K562 (cell line): ENCODE measurements around the gene USF2. TPM values are rescaled to one million over a fixed set of nuclear protein-coding genes. Genes with fewer than 3 reads are reported as not detected.

ENCODE experiments used
- BCL6 ChIP-seq: fragments of 250-450 bp; sonication (Bioruptor Pico); IDR thresholded peaks from 2 replicates; pipeline ENCODE4 v1.4.0; 2020
- BRCA1 ChIP-seq, 2 experiments: fragments of 450-650 bp in 1 of 2; sonication (generic) in 1 of 2; formaldehyde crosslinking in 1 of 2; IDR thresholded peaks; 2 replicates each; pipeline versions ENCODE4 v1.5.0 to v1.6.1; 2017 to 2020; ENCODE audit warnings: mild to moderate bottlenecking in 1 of 2, missing genetic modification reagents in 1 of 2
- EP300 ChIP-seq: IDR thresholded peaks from 2 replicates; pipeline ENCODE4 v1.6.1; 2012; ENCODE audit warnings: low read length, improper control_type of control experiment
- HDAC8 ChIP-seq: fragments of 450-650 bp; IDR thresholded peaks from 2 replicates; pipeline ENCODE4 v1.6.1; 2016; ENCODE audit warnings: mild to moderate bottlenecking, missing genetic modification characterization, moderate library complexity, missing compliant biosample characterization
- IRF2 ChIP-seq: sonication (generic); formaldehyde crosslinking; IDR thresholded peaks from 2 replicates; pipeline ENCODE4 v1.8.1; 2022; ENCODE audit warnings: mild to moderate bottlenecking, missing genetic modification reagents
- KLF16 ChIP-seq: IDR thresholded peaks from 2 replicates; pipeline ENCODE4 v1.6.1; 2016; ENCODE audit warnings: antibody characterized with exemption
- MAFF ChIP-seq: IDR thresholded peaks from 2 replicates; pipeline ENCODE4 v1.6.1; 2012; ENCODE audit warnings: low read length, improper control_type of control experiment
- NFE2 ChIP-seq: IDR thresholded peaks from 2 replicates; pipeline ENCODE4 v1.6.1; 2014; ENCODE audit warnings: antibody characterized with exemption, low read depth
- NFXL1 ChIP-seq: fragments of 450-650 bp; formaldehyde crosslinking; IDR thresholded peaks from 2 replicates; pipeline ENCODE4 v1.4.0; 2021; ENCODE audit warnings: mild to moderate bottlenecking
- POLR2B ChIP-seq: fragments of 450-650 bp; IDR thresholded peaks from 2 replicates; pipeline ENCODE4 v1.6.1; 2018; ENCODE audit warnings: low read depth; ENCODE audit not compliant: partially characterized antibody
- RAD51 ChIP-seq: fragments of 450-650 bp; IDR thresholded peaks from 2 replicates; pipeline ENCODE4 v1.7.1; 2016; ENCODE audit warnings: low read depth, mild to moderate bottlenecking, borderline replicate concordance
- RBM25 ChIP-seq: fragments of 200-400 bp; formaldehyde crosslinking; IDR thresholded peaks from 2 replicates; pipeline ENCODE4 v1.6.1; 2018; ENCODE audit warnings: low read length, low read depth, moderate library complexity; ENCODE audit not compliant: severe bottlenecking
- SRSF9 ChIP-seq: fragments of 200-400 bp; formaldehyde crosslinking; IDR thresholded peaks from 2 replicates; pipeline ENCODE4 v1.6.1; 2017; ENCODE audit warnings: low read depth, low read length, borderline replicate concordance
- TCF3 ChIP-seq: sonication (generic); formaldehyde crosslinking; IDR thresholded peaks from 2 replicates; pipeline ENCODE4 v1.4.0; 2020; ENCODE audit warnings: mild to moderate bottlenecking, missing genetic modification reagents
- XRCC5 ChIP-seq: fragments of 200-400 bp; formaldehyde crosslinking; IDR thresholded peaks from 2 replicates; pipeline ENCODE4 v1.6.1; 2017; ENCODE audit warnings: low read depth, mild to moderate bottlenecking, low read length
- ZNF174 ChIP-seq: fragments of 250-450 bp; sonication (Bioruptor Pico); IDR thresholded peaks from 2 replicates; pipeline ENCODE4 v1.4.0; 2020; ENCODE audit warnings: mild to moderate bottlenecking
- ZNF197 ChIP-seq: fragments of 200-800 bp; sonication (Bioruptor generic); IDR thresholded peaks from 2 replicates; pipeline ENCODE4 v1.6.1; 2016; ENCODE audit warnings: low read depth, missing genetic modification characterization, missing compliant biosample characterization
- ZNF586 ChIP-seq: fragments of 450-650 bp; formaldehyde crosslinking; conservative IDR thresholded peaks from 2 replicates; pipeline ENCODE4 v1.4.0; 2020; ENCODE audit warnings: mild to moderate bottlenecking, moderate library complexity
- ZNF785 ChIP-seq: fragments of 250-450 bp; sonication (Bioruptor Pico); IDR thresholded peaks from 2 replicates; pipeline ENCODE4 v1.4.0; 2020; ENCODE audit warnings: mild to moderate bottlenecking
- polyA plus RNA-seq, 8 experiments: library from polyadenylated mRNA; depleted of rRNA in 4 of 8; stranded (reverse) in 5 of 8; unstranded in 3 of 8; fragments of >200 nt; fragmentation: Nextera tagmentation in 2 of 8; fragmentation: Illumina TruSeq in 1 of 8; extraction: Ambion mirVana in 2 of 8; extraction: Trizol in 1 of 8; gene quantifications; 2 replicates each; pipeline versions ENCODE4 v1.2.1 to v1.2.3, GENCODE V29; 2011 to 2014; ENCODE audit warnings: inconsistent platforms in 1 of 8, missing spikeins in 1 of 8
- total RNA-seq, 7 experiments: library from RNA; depleted of rRNA in 6 of 7; stranded (reverse); fragments of >200 nt in 6 of 7; fragmentation: Illumina TruSeq in 2 of 7; extraction: Trizol in 2 of 7; gene quantifications; 2 replicates each; pipeline versions ENCODE4 v1.2.1 to v1.2.3, GENCODE V29; 2011 to 2021; ENCODE audit warnings: low replicate concordance in 1 of 7
- TF ChIP-seq, protein P1 (sequence below), 2 experiments: fragments of 450-650 bp; conservative IDR thresholded peaks; 2 replicates each; pipeline ENCODE4 v1.6.1; 2017; ENCODE audit warnings: mild to moderate bottlenecking in 2 of 2, moderate library complexity in 2 of 2
- TF ChIP-seq, protein P2 (sequence below): fragments of 250-450 bp; sonication (Bioruptor Pico); IDR thresholded peaks from 2 replicates; pipeline ENCODE4 v1.5.0; 2020; ENCODE audit warnings: mild to moderate bottlenecking, borderline replicate concordance
- TF ChIP-seq, protein P3 (sequence below): sonication (generic); formaldehyde crosslinking; IDR thresholded peaks from 2 replicates; pipeline ENCODE4 v1.8.0; 2022; ENCODE audit warnings: missing genetic modification reagents, mild to moderate bottlenecking, moderate library complexity, borderline replicate concordance
- TF ChIP-seq, protein P4 (sequence below): fragments of 250-450 bp; sonication (Bioruptor Pico); IDR thresholded peaks from 2 replicates; pipeline ENCODE4 v1.5.0; 2022; ENCODE audit warnings: mild to moderate bottlenecking

The USF2 gene
- total and polyA plus RNA-seq, 9 of the 15 experiments (the other 6 are each of a cell fraction or from before 2014, with no cell fraction given): 0.27 to 93.7 (median 58.4) TPM

DNA sequence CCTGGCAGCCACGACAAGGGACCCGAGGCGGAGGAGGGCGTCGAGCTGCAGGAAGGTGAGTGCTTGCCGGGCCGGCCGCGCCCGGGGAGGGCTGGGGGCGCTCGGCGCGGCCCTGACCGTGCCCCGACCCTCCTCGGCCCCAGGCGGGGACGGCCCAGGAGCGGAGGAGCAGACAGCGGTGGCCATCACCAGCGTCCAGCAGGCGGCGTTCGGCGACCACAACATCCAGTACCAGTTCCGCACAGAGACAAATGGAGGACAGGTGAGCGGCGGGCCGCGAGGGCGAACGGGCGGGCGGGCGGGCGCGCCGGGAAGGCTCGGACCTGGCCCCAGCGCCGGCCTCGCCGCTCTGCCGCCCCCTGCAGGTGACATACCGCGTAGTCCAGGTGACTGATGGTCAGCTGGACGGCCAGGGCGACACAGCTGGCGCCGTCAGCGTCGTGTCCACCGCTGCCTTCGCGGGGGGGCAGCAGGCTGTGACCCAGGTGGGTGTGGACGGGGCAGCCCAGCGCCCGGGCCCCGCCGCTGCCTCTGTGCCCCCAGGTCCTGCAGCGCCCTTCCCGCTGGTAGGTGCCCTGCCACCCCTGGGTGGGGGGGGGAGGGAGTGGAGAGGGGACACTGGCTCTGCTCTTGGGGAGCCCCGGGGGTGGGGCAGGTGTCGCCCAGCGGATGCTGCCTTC is 816 bp downstream of the USF2 start (continued):
- TF ChIP-seq, protein P1, sequence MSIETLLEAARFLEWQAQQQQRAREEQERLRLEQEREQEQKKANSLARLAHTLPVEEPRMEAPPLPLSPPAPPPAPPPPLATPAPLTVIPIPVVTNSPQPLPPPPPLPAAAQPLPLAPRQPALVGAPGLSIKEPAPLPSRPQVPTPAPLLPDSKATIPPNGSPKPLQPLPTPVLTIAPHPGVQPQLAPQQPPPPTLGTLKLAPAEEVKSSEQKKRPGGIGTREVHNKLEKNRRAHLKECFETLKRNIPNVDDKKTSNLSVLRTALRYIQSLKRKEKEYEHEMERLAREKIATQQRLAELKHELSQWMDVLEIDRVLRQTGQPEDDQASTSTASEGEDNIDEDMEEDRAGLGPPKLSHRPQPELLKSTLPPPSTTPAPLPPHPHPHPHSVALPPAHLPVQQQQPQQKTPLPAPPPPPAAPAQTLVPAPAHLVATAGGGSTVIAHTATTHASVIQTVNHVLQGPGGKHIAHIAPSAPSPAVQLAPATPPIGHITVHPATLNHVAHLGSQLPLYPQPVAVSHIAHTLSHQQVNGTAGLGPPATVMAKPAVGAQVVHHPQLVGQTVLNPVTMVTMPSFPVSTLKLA (conservative IDR thresholded peaks at IDR 0.05): peak; percentile 28 to 61; a peak in 2 of 4 replicates
- TF ChIP-seq BCL6 (no peak), RBM25 (no peak), ZNF174 (CRISPR knock-in tag) (no peak), IRF2 (CRISPR knock-in tag) (no peak), EP300 (no peak), ZNF785 (no peak), SRSF9 (no peak), NFE2 (peak; percentile 23; the same call in 1 of the 2 replicates), ZNF586 (CRISPR knock-in tag) (no peak), NFXL1 (CRISPR knock-in tag) (no peak), ZNF197 (CRISPR knock-in tag) (no peak), POLR2B (no peak), KLF16 (0 out of 2 replicates have a peak, but pooled peaks have one; percentile 49), XRCC5 (no peak), MAFF (no peak), HDAC8 (tag) (no peak), RAD51 (no peak; the same call in 1 of the 2 replicates), BRCA1 (IDR thresholded peaks at IDR 0.05) (no peak), BRCA1 (CRISPR knock-in tag; IDR thresholded peaks at IDR 0.05) (no peak), TCF3 (CRISPR knock-in tag) (no peak; the same call in 1 of the 2 replicates)
- TF ChIP-seq, protein P2, sequence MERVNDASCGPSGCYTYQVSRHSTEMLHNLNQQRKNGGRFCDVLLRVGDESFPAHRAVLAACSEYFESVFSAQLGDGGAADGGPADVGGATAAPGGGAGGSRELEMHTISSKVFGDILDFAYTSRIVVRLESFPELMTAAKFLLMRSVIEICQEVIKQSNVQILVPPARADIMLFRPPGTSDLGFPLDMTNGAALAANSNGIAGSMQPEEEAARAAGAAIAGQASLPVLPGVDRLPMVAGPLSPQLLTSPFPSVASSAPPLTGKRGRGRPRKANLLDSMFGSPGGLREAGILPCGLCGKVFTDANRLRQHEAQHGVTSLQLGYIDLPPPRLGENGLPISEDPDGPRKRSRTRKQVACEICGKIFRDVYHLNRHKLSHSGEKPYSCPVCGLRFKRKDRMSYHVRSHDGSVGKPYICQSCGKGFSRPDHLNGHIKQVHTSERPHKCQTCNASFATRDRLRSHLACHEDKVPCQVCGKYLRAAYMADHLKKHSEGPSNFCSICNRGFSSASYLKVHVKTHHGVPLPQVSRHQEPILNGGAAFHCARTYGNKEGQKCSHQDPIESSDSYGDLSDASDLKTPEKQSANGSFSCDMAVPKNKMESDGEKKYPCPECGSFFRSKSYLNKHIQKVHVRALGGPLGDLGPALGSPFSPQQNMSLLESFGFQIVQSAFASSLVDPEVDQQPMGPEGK (CRISPR knock-in tag): no peak
- TF ChIP-seq, protein P3, sequence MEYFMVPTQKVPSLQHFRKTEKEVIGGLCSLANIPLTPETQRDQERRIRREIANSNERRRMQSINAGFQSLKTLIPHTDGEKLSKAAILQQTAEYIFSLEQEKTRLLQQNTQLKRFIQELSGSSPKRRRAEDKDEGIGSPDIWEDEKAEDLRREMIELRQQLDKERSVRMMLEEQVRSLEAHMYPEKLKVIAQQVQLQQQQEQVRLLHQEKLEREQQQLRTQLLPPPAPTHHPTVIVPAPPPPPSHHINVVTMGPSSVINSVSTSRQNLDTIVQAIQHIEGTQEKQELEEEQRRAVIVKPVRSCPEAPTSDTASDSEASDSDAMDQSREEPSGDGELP (CRISPR knock-in tag): peak; percentile 99
- TF ChIP-seq, protein P4, sequence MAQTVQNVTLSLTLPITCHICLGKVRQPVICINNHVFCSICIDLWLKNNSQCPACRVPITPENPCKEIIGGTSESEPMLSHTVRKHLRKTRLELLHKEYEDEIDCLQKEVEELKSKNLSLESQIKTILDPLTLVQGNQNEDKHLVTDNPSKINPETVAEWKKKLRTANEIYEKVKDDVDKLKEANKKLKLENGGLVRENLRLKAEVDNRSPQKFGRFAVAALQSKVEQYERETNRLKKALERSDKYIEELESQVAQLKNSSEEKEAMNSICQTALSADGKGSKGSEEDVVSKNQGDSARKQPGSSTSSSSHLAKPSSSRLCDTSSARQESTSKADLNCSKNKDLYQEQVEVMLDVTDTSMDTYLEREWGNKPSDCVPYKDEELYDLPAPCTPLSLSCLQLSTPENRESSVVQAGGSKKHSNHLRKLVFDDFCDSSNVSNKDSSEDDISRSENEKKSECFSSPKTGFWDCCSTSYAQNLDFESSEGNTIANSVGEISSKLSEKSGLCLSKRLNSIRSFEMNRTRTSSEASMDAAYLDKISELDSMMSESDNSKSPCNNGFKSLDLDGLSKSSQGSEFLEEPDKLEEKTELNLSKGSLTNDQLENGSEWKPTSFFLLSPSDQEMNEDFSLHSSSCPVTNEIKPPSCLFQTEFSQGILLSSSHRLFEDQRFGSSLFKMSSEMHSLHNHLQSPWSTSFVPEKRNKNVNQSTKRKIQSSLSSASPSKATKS (CRISPR knock-in tag): no peak
